ENCODE data around the gene PTPRE. TPM values are rescaled to one million over a fixed set of nuclear protein-coding genes. Genes with fewer than 3 reads are reported as not detected.
"Not testable (repeated sequence)": the region's sequence is repeated elsewhere in the genome, so short reads cannot be mapped to it uniquely, and the experiment has no call there.

The PTPRE gene
- total RNA-seq, 1 donor from 2014 or later, result 16.3 TPM

GRCh38 chr10:127976701-127977356 is 69.9 kb downstream of the PTPRE start:
- no peak for DNase-seq (ENCODE audit: low spot score in 2 of 2)
- no peak for FAIRE-seq

DNA sequence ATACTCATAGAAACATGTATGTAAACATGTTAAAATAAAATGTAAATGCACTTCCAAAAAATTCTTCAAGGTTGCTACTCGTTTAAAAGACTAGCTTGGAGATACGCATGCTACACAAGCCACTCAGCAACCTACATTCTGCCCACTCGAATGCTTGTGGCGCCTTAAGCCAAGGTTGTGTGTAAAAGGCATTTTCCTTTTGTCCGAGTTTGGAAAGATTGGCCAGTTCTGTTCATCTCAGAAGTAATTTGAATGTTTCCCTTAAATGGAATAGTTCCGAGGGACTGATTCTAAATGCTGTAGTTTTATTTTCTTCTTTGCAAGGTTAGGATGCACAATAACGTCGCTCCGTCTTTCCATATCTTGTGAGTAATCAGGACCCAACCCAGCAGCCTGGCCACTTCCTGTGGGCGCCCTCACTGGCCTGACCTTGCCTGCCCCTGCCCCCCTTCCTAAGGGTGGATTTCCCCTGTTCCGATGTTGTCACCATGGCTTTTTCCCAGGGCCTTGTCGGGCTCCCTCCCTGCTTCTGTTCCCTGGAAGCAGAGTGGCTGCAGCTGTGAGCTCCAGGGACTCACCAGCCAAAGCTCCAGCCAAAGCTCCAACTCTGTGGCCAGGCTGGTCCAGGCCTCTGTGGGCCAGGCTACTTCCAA is 70.6 kb downstream of the PTPRE start:
- FAIRE-seq (no peak), DNase-seq (ENCODE audit: low spot score in 2 of 2) (peak; percentile 25 to 67)

- DNase-seq (ENCODE audit: low spot score in 2 of 2) (no peak), FAIRE-seq (no peak)
Observed at GRCh38 chr10:127978481-127978880, 71.6 kb downstream of the PTPRE start.

DNA sequence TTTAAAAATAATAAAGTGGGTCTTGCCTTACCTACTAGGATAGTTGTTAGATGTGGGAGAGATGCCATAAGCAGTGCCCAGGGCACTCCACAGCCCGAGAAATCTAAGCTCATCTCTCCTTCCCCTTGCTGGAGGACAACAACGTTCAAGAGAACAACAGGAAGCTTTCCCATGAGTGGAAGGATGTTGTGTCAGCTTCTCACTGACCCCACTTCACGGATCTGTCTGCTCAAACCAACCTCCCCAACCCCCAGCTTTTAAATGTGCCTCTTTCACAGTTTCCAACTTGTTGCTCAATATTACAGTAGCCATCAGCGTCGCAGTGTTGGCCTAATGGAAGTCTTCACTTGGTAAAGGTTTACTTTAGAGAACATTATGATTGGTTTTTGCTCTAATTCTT is 72.1 kb downstream of the PTPRE start:
- FAIRE-seq, result no peak
- DNase-seq (ENCODE audit: low spot score in 2 of 2), result no peak

DNA sequence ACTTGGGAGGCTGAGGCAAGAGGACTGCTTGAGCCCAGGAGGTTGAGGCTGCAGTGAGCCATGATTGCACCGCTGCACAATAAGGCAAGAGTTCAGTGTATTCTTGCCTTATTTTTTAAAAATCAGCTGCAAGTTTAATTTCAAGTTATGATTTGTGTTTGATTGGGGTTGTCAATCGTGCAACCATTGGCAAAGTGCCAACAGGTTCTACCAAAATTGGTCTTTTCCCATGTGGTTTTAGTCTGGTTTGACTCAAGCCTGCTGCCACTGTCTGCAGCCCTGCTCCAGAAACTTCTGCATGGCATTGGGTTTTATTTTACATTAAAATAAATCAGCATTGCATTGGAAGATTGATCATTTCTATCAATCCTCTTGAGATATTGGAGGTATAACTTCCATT is 72.7 kb downstream of the PTPRE start:
- DNase-seq (ENCODE audit: low spot score in 2 of 2), result no peak

DNA sequence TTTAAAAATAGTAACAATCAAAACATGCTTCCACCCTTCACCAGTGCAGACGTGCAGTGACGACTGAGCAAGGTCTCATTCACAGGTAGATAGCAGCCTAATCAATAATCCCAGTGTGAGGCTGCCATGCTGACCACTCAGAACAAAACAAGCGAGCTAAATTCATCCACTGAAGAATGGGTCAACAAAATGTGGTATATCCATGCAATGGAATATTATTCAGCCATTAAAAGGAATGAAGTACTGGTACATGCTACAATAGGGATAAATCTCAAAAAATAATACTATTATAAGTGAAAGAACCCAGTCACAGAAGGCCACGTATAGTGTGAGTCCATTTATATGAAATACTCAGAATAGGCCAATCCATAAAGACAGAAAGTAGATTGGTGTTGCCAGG is 74.0 kb downstream of the PTPRE start:
- DNase-seq (ENCODE audit: low spot score in 2 of 2) (no peak), FAIRE-seq (no peak)

More for the DNA sequence above, 72.7 kb downstream of the PTPRE start:
- no peak for FAIRE-seq

- DNase-seq (ENCODE audit: low spot score in 2 of 2) (no peak), FAIRE-seq (no peak)
Observed at GRCh38 chr10:127982601-127983000, 75.7 kb downstream of the PTPRE start.

GRCh38 chr10:127983344-127984100 is 76.6 kb downstream of the PTPRE start:
- FAIRE-seq (no peak), DNase-seq (ENCODE audit: low spot score in 2 of 2) (no peak)

GRCh38 chr10:127984945-127985344 is 78.0 kb downstream of the PTPRE start:
- no peak for FAIRE-seq
- DNase-seq (ENCODE audit: low spot score in 2 of 2), result no peak

- DNase-seq (ENCODE audit: low spot score in 2 of 2), result no peak
- FAIRE-seq, result no peak
Observed at GRCh38 chr10:127986531-127987466, 79.9 kb downstream of the PTPRE start.

- no peak for DNase-seq (ENCODE audit: low spot score in 2 of 2)
- no peak for FAIRE-seq
Observed at GRCh38 chr10:127987467-127988380, 80.8 kb downstream of the PTPRE start.

DNA sequence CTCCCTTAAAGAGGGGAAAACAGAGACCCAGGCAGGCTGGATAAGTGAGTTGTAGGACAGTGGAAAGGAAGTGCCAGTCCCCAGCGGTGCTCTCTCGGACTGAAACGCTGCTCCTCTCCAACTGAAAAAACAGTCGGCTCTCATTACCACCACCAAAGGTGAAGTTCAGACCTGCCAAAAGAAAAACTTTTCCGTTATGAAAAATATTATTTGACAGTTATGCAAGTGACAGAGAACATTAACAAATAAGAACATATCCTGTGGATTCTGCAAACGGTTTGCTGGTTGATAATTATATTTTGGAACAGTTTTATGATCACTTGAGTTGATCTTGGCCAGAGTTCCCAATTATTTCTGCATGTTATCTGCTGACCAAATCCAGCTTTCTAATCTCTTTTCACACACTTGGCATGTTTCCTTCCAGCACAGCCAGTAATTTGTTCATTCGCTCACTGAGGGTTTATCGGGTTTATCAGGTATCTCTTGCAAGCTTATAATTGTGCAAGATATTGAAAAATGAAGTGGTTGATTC is 82.6 kb downstream of the PTPRE start:
- FAIRE-seq, result no peak
- DNase-seq (ENCODE audit: low spot score in 2 of 2), result no peak

- DNase-seq (ENCODE audit: low spot score in 2 of 2); FAIRE-seq: not testable (repeated sequence)
Observed at GRCh38 chr10:127990132-127990788, 83.4 kb downstream of the PTPRE start.

- DNase-seq (ENCODE audit: low spot score in 2 of 2) (no peak), FAIRE-seq (no peak)
Observed at GRCh38 chr10:127990846-127991542, 84.1 kb downstream of the PTPRE start.

DNA sequence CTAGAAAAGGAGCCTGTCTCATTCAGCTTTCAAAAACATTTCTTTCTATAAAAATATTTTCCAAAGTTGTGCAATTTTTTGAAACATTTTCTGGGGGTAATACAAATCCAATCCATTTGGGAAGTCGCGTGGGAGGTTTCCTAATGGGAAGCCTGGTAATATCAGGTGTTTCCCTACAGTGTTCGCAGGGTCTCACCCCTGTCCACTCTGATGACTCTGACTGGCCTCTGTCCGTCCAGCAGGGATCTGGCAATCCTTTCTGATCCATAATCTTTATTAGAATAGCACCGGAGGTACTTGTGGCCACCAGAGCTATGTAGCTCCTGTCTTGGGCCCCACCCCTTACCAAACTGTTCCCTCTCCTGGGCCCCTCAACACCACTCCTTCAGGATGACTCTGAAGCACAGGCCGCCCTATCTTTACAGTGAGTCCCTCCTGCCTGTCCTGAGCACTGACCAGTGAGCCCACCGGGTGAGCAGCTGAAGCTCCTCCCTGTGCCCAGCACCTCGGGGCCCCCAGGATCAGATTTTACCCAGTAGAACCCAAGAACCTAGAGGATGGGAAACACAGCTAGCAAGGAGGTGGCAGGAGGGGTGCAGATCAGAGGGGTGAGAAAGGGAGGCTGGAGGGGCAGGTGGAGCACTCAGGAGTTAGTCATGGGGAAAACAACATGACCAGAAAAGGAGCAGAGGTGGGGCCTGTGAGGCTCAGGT is 84.8 kb downstream of the PTPRE start:
- FAIRE-seq (no peak), DNase-seq (ENCODE audit: low spot score in 2 of 2) (no peak)

- FAIRE-seq (no peak), DNase-seq (ENCODE audit: low spot score in 2 of 2) (no peak)
Observed at GRCh38 chr10:127992376-127992775, 85.5 kb downstream of the PTPRE start.

DNA sequence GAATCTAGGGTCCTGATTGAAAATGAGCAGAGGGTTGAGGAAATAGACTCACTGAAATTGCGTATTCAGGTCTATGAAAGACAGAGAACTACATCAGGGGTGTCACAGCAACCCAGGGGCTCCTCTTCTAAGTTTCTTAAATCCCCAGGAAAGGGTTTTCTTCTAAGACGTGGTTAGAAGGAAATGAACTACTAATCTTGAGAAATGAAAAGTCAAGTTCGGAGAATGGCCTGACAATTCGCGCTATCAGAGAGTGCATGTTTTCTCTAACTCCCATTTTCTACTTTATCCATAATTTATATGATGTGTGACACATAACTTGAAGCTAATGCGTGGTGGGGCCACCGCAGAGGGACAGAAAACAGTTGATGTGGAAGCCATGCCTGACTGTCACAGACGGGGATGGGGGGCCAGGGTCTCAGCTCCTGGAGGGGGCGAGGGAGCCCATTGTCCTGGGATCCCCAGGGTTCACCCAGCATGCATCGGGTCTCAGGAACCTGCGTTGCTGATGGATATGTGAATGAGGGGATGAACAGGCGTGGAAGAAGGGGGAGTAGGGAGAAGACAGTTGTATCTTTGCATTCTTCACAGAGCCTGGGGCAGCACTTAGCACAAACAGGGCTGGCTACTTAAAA is 86.3 kb downstream of the PTPRE start:
- DNase-seq (ENCODE audit: low spot score in 2 of 2) (no peak), FAIRE-seq (no peak)

Data from frontal cortex (tissue), 4 donors.